Nephron progenitor cell (in vitro differentiated cells): ENCODE data around the gene ACP1.

Source experiments
- DNase-seq: peaks from one replicate; pipeline ENCODE4 v3.0.0; 2021
- H3K27ac Mint-ChIP-seq: 2 replicates; pipeline ENCODE4 v1.8.0; 2021; ENCODE audit warnings: mild to moderate bottlenecking, moderate library complexity, mixed read lengths
- H3K27me3 Mint-ChIP-seq: 2 replicates; pipeline ENCODE4 v1.8.0; 2021; ENCODE audit warnings: mild to moderate bottlenecking, low read depth, mixed read lengths; ENCODE audit not compliant: poor library complexity
- H3K36me3 Mint-ChIP-seq: 2 replicates; pipeline ENCODE4 v1.8.0; 2021; ENCODE audit warnings: low read depth, mixed read lengths
- H3K4me1 Mint-ChIP-seq: 2 replicates; pipeline ENCODE4 v1.8.0; 2021; ENCODE audit warnings: mixed read lengths
- H3K4me3 Mint-ChIP-seq: 2 replicates; pipeline ENCODE4 v1.8.0; 2021; ENCODE audit warnings: mild to moderate bottlenecking, moderate library complexity, mixed read lengths
- H3K9me3 Mint-ChIP-seq: 2 replicates; pipeline ENCODE4 v1.8.0; 2021; ENCODE audit warnings: mild to moderate bottlenecking, moderate library complexity, mixed read lengths
- CTCF ChIP-seq: fragments of 200-600 bp; sonication (generic); IDR thresholded peaks from 2 replicates; pipeline ENCODE4 v1.5.0; 2021; ENCODE audit warnings: antibody characterized with exemption

The ACP1 gene

GRCh38 chr2:237878-238277 is 26.9 kb upstream of the ACP1 start:
- no peak for DNase-seq
- Mint-ChIP-seq H3K4me3 (no peak overlapping the region), H3K27ac (peak overlapping the region; percentile 49), H3K36me3 (peaks cover 43% of the 10 kb centered on the region), H3K27me3 (no peaks in the 10 kb centered on the region), H3K4me1 (peaks cover 13% of the 10 kb centered on the region), H3K9me3 (peaks cover 10% of the 10 kb centered on the region)
- no peak for TF ChIP-seq CTCF

GRCh38 chr2:238431-238830 is 26.3 kb upstream of the ACP1 start:
- Mint-ChIP-seq H3K36me3 (peaks cover 45% of the 10 kb centered on the region), H3K27ac (peak overlapping the region; percentile 49), H3K27me3 (no peaks in the 10 kb centered on the region), H3K9me3 (peaks cover 10% of the 10 kb centered on the region), H3K4me1 (peaks cover 13% of the 10 kb centered on the region), H3K4me3 (no peak overlapping the region)
- TF ChIP-seq CTCF, result no peak
- DNase-seq, result no peak

DNA sequence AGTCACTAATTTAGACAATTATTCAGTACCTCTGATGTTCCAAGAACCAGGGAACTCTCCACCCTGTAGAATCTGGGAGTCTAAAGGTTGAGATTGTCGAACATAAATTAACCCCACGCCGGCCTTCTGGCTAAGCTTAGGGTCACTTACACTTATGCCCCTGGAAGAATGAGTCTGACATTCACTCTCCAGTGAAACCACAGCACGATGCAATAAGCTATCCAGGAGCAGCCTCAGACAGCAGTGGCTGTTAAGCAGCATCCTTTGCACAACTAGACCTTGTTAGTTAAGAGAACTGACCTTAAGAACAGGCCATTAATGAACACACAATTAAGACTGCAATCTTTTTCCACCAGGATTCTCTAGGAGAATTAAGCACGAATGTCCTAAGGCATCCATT is 25.9 kb upstream of the ACP1 start:
- H3K27ac Mint-ChIP-seq, result peak overlapping the region; percentile 9
- H3K4me3 Mint-ChIP-seq, result no peak overlapping the region
- TF ChIP-seq CTCF, result no peak
- H3K4me1 Mint-ChIP-seq, result peaks cover 13% of the 10 kb centered on the region
- H3K27me3 Mint-ChIP-seq, result no peaks in the 10 kb centered on the region
- no peak for DNase-seq
- H3K9me3 Mint-ChIP-seq, result peaks cover 10% of the 10 kb centered on the region
- peaks cover 45% of the 10 kb centered on the region for H3K36me3 Mint-ChIP-seq

GRCh38 chr2:244547-244946 is 20.2 kb upstream of the ACP1 start:
- H3K4me1 Mint-ChIP-seq, result peaks cover 10% of the 10 kb centered on the region
- no peaks in the 10 kb centered on the region for H3K27me3 Mint-ChIP-seq
- peaks cover 75% of the 10 kb centered on the region for H3K36me3 Mint-ChIP-seq
- H3K4me3 Mint-ChIP-seq, result no peak overlapping the region
- H3K27ac Mint-ChIP-seq, result no peak overlapping the region
- H3K9me3 Mint-ChIP-seq, result peaks cover 10% of the 10 kb centered on the region
- TF ChIP-seq CTCF, result no peak
- no peak for DNase-seq

GRCh38 chr2:246489-247144 is 18.1 kb upstream of the ACP1 start:
- Mint-ChIP-seq H3K9me3 (no peaks in the 10 kb centered on the region), H3K36me3 (peaks cover 62% of the 10 kb centered on the region), H3K4me1 (peaks cover 10% of the 10 kb centered on the region), H3K4me3 (no peak overlapping the region), H3K27me3 (no peaks in the 10 kb centered on the region), H3K27ac (no peak overlapping the region)
- TF ChIP-seq CTCF, result peak; percentile 44
- DNase-seq, result peak; percentile 23

- H3K4me3 Mint-ChIP-seq, result no peak overlapping the region
- no peak overlapping the region for H3K27ac Mint-ChIP-seq
- H3K9me3 Mint-ChIP-seq, result no peaks in the 10 kb centered on the region
- no peak for TF ChIP-seq CTCF
- no peak for DNase-seq
- H3K27me3 Mint-ChIP-seq, result no peaks in the 10 kb centered on the region
- peaks cover 10% of the 10 kb centered on the region for H3K4me1 Mint-ChIP-seq
- H3K36me3 Mint-ChIP-seq, result peaks cover 41% of the 10 kb centered on the region
These were observed 16.0 kb upstream of the ACP1 start for GRCh38 chr2:248724-249123.
